GM18511 (cell line): ENCODE measurements around the gene TMEM207.

Source experiments
- ATAC-seq: cut with Tn5 transposase; IDR thresholded peaks from one replicate; pipeline ENCODE4 v1.9.1; 2021; ENCODE audit warnings: mild to moderate bottlenecking, moderate library complexity; ENCODE audit not compliant: unreplicated experiment

Gene TMEM207

GRCh38 chr3:190387578-190388213, 62.0 kb downstream of the TMEM207 start, which contains the start of gene CLDN16:
CLDN16 (plus strand) TSS chr3:190388163; CDS start chr3:190388330, 167 bp downstream.
- no peak for ATAC-seq

DNA sequence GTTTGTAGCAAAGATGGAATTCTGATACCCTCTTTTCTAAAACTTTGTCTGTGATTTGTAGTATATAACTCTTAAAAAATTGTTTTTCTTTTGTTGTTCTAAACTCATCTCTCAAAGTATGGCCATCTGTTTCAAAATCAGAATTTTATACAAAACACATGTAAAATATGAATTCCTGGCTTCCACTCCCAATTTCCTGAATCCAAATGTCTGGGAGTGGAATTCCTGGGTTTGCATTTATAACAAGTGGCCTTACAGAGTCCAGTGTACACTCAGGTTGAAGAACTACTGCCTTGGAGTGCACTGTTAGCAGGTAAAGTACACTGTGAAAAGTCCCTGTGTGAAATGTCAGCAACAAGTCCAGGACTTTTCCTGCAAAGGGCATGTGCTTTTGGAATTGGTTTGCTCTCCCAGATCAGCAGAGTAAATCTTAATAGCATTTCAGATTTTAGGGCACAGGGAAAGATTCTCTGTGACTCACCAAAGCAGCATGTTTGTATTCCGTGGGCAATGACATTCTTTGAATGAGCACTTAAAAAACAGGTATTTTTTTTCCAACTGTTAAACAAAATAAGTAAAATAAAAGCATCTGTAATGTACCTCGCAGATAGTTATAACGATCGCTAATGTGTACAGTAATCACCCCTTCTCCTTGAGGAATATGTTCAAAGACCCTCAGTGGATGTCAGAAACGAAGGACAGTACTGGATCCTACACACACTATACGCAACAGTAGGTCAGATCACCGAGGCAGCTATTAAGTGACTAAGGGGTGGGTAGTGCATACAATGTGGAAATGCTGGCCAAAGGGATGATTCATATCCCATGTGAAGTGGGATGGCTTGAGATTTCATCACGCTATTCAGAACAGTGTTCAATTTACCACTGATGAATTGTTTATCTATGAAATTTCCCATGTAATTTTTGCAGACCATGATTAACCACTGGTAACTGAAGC, 63.7 kb downstream of the TMEM207 start:
- ATAC-seq = no peak

DNA sequence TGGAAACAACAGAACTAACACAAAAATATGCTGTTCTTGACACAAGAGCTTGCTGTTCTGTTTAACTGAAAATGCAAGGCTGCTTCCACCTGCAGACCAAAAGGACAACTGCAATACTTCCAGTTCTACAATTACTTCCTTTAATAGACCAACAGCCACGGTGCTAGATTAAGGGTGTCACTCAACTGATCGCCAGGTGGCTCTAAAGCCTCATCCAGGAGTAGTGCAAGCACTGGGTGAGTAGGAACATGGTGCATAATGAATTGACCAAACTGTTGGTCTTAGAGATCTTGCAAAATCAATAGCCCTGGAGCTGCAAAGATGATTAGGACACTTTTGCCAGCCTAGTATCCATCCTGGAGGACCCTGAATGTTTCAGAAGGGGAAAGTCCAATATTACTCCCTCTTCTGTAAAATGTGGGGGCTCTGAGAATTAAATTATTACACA, 65.4 kb downstream of the TMEM207 start:
- peak; percentile 87 for ATAC-seq

- no peak for ATAC-seq
These were observed 67.6 kb downstream of the TMEM207 start for GRCh38 chr3:190382082-190382481.

- no peak for ATAC-seq
These were observed 68.3 kb downstream of the TMEM207 start for GRCh38 chr3:190381441-190381840.

DNA sequence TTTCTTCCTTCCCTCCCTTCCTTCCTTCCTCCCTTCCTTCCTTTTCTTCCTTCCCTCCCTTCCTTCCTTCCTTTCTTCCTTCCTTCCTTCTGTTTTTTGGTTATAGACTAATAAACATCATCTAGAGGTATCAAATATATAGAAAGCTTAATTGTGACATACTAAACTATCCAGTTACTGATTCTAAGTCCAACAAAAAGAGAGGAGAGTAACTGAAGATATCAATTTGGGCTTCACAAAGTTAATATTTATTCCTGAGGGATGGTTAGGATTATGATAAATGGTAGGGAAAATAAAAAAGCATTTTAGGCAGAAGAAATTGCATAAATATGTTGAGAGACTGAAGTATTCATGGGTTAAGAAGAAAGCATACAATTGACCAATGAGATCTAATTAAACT, 69.5 kb downstream of the TMEM207 start:
- no peak for ATAC-seq
